C4-2B (cell line): Measurements from ENCODE around the gene LAD1.
A peak's percentile ranks its signal among the peaks of the same experiment; 100 is the strongest.

Source experiments
- ZFX ChIP-seq: fragments of 450-650 bp; IDR thresholded peaks from 2 replicates; pipeline ENCODE4 v1.6.1; 2017
- TF ChIP-seq, protein P1 (sequence below): fragments of 450-650 bp; conservative IDR thresholded peaks from 2 replicates; pipeline ENCODE4 v1.5.1; 2017; ENCODE audit warnings: mild to moderate bottlenecking

DNA sequence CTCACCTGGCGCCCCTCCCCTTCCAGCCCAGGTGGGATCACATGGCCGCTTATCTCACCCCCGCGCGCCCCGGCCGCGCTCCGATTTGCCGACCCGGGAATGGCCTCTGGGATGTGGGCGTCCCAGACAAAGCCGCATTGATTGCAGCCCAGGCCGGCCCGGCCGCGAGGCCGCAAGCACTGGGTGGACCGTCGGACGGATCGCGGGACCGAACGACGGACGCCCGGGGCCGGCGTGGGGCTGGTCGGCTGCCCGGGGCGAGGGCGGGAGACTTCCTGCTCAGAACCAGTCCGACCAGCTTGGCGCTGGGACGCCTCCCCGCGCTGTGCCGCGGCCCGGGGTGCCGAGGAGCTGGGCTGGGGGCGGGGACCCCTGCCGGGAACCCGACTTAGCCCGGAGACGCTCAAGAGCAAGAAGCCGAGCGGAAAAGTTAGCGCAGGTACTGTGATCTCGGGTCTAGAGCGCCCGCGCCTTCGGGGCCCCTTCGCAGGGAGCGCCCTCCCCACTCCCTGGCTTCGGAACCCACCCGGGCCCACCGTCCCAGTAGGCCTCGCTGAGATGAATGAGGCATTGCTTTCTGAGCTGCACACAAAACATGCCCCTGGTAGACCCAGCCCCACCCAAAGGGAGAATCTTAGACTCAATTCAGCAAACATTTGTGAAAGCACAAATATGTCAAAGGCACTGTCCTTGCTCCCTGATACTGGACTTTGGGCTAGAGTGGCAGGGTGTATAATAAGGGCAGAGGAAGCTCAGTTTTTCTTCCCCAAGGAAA lies 415 bp upstream of the LAD1 start:
- TF ChIP-seq, protein P1, sequence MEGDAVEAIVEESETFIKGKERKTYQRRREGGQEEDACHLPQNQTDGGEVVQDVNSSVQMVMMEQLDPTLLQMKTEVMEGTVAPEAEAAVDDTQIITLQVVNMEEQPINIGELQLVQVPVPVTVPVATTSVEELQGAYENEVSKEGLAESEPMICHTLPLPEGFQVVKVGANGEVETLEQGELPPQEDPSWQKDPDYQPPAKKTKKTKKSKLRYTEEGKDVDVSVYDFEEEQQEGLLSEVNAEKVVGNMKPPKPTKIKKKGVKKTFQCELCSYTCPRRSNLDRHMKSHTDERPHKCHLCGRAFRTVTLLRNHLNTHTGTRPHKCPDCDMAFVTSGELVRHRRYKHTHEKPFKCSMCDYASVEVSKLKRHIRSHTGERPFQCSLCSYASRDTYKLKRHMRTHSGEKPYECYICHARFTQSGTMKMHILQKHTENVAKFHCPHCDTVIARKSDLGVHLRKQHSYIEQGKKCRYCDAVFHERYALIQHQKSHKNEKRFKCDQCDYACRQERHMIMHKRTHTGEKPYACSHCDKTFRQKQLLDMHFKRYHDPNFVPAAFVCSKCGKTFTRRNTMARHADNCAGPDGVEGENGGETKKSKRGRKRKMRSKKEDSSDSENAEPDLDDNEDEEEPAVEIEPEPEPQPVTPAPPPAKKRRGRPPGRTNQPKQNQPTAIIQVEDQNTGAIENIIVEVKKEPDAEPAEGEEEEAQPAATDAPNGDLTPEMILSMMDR = no peak
- TF ChIP-seq ZFX = peak; percentile 80
